ENCODE results near the gene ALS2CL.
A peak's percentile ranks its signal among the peaks of the same experiment; 100 is the strongest.

The ALS2CL gene

GRCh38 chr3:46717447-46718231 lies 24.2 kb upstream of the ALS2CL start, which contains the start of gene PRSS50:
PRSS50 (minus strand) TSS chr3:46717869; CDS start chr3:46717824, 45 bp downstream.
- Histone ChIP-seq H3K4me3 (ENCODE audit: low read length in 2 of 2) (no peak within 1 kb of the TSS), H3K4ac (ENCODE audit: low read length) (no peak within 1 kb of the TSS), H3K4me2 (ENCODE audit: insufficient read depth, low read length, poor library complexity, severe bottlenecking) (no peak within 1 kb of the TSS), H2BK15ac (ENCODE audit: low read length) (no peak within 1 kb of the TSS), H3K4me1 (ENCODE audit: control insufficient read depth in 2 of 2, insufficient read depth in 1 of 2, low read depth in 1 of 2, low read length in 2 of 2) (no peaks in the 10 kb centered on the region), H4K91ac (ENCODE audit: low read depth, low read length, poor library complexity) (no peak within 1 kb of the TSS), H3K27me3 (ENCODE audit: control insufficient read depth in 3 of 3, insufficient read depth in 3 of 3, low read depth in 1 of 3, low read length in 3 of 3) (no peaks in the 10 kb centered on the region), H3K27ac (replicated peaks; ENCODE audit: low read length) (no peak within 1 kb of the TSS), H3K18ac (ENCODE audit: low read length) (peak within 1 kb of the TSS; percentile 58), H4K8ac (ENCODE audit: low read depth, low read length) (no peak within 1 kb of the TSS), H3K9ac (ENCODE audit: low read depth, low read length, poor library complexity) (peak within 1 kb of the TSS; percentile 31), H2AK5ac (ENCODE audit: low read depth, low read length) (peak within 1 kb of the TSS; percentile 30), H2BK12ac (ENCODE audit: low read length) (no peak within 1 kb of the TSS), H2BK5ac (ENCODE audit: low read length) (peak within 1 kb of the TSS; percentile 46), H3K9me3 (replicated peaks in 1 of 2; ENCODE audit: control insufficient read depth in 2 of 2, insufficient read depth in 1 of 2, low read depth in 1 of 2, low read length in 2 of 2) (no peaks in the 10 kb centered on the region), H2BK120ac (ENCODE audit: low read depth, low read length) (no peak within 1 kb of the TSS), H3K23ac (ENCODE audit: low read depth, low read length, poor library complexity) (no peak within 1 kb of the TSS), H3K36me3 (replicated peaks in 1 of 2; ENCODE audit: control insufficient read depth in 2 of 2, insufficient read depth in 2 of 2, low read length in 2 of 2) (no peaks in the 10 kb centered on the region), H3K14ac (ENCODE audit: low read length) (no peak within 1 kb of the TSS), H3K79me1 (ENCODE audit: low read depth, low read length) (no peaks in the 10 kb centered on the region), H2AFZ (ENCODE audit: low read length) (no peak within 1 kb of the TSS)
- no CpG with 5 or more reads among the region's 61 CpGs for WGBS, 2 donors (ENCODE audit: extremely low coverage in 2 of 2, insufficient read length in 2 of 2, insufficient replicate concordance in 1 of 2)
- DNase-seq (ENCODE audit: low spot score) = no peak

DNA sequence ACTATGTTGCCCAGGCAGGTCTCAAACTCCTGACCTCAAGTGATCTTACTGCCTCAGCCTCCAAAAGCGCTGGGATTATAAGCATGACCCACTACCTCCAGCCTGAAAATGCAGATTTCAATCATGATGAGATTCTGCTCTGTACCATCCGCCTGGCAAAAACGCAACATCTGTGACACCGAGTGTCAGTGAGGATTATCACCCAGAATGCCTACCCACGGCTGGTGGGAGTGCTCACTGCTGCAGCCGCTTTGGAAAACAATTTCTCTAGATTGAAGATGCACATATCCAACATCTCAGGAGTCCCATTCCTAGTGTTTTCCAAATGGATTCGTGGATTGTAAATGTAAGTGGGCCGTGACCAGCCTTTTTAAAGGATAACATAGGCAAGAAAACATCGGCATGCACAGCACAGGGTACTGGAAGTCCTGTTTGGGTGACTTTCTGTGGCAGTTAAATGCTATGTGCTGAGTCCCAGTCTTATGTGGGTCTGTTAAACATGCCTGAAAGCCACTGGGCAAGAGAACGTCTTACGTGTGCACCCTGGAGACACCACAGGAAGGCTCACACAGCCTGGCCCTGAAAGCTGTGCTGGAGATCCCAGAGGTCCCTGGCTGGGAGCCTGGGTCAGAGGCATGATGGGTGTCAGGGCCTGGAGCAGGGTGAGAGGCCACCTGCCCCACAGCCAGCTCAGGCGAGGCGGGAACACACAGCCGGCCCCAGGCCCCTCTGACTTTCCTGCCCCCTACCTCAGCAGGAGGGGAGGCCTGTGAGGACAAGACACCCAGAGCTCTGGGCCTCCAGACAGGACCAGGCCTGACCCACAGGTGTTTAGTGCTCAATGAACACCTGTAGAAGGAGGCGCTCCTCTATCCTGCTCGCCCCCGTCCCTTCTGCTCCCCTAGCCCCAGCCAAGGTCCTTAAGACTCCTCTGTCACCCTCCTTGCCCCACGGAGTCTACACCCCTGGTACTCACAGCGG lies 23.3 kb upstream of the ALS2CL start:
- Histone ChIP-seq H2AK5ac (ENCODE audit: low read depth, low read length) (peak overlapping the region; percentile 30), H2BK120ac (ENCODE audit: low read depth, low read length) (no peak overlapping the region), H4K91ac (ENCODE audit: low read depth, low read length, poor library complexity) (no peak overlapping the region), H2BK15ac (ENCODE audit: low read length) (no peak overlapping the region), H2AFZ (ENCODE audit: low read length) (no peak overlapping the region), H3K9ac (ENCODE audit: low read depth, low read length, poor library complexity) (peak overlapping the region; percentile 80), H3K36me3 (replicated peaks in 1 of 2; ENCODE audit: control insufficient read depth in 2 of 2, insufficient read depth in 2 of 2, low read length in 2 of 2) (no peaks in the 10 kb centered on the region), H4K8ac (ENCODE audit: low read depth, low read length) (no peak overlapping the region), H3K4me3 (ENCODE audit: low read length in 2 of 2) (no peak overlapping the region), H3K18ac (ENCODE audit: low read length) (no peak overlapping the region), H2BK12ac (ENCODE audit: low read length) (no peak overlapping the region), H3K14ac (ENCODE audit: low read length) (no peak overlapping the region), H3K27ac (replicated peaks; ENCODE audit: low read length) (no peak overlapping the region), H3K23ac (ENCODE audit: low read depth, low read length, poor library complexity) (no peak overlapping the region), H3K79me1 (ENCODE audit: low read depth, low read length) (no peaks in the 10 kb centered on the region), H3K4me2 (ENCODE audit: insufficient read depth, low read length, poor library complexity, severe bottlenecking) (no peak overlapping the region), H3K4ac (ENCODE audit: low read length) (no peak overlapping the region), H3K4me1 (ENCODE audit: control insufficient read depth in 2 of 2, insufficient read depth in 1 of 2, low read depth in 1 of 2, low read length in 2 of 2) (no peaks in the 10 kb centered on the region), H3K9me3 (replicated peaks in 1 of 2; ENCODE audit: control insufficient read depth in 2 of 2, insufficient read depth in 1 of 2, low read depth in 1 of 2, low read length in 2 of 2) (no peaks in the 10 kb centered on the region), H2BK5ac (ENCODE audit: low read length) (peak overlapping the region; percentile 46), H3K27me3 (ENCODE audit: control insufficient read depth in 3 of 3, insufficient read depth in 3 of 3, low read depth in 1 of 3, low read length in 3 of 3) (no peaks in the 10 kb centered on the region)
- DNase-seq (ENCODE audit: low spot score) = no peak
- WGBS, 2 donors (ENCODE audit: extremely low coverage in 2 of 2, insufficient read length in 2 of 2, insufficient replicate concordance in 1 of 2) = no CpG with 5 or more reads among the region's 19 CpGs

- peak overlapping the region; percentile 76 for H3K14ac ChIP-seq (ENCODE audit: low read length)
- H3K4ac ChIP-seq (ENCODE audit: low read length) = no peak overlapping the region
- no CpG with 5 or more reads among the region's 11 CpGs for WGBS, 2 donors (ENCODE audit: extremely low coverage in 2 of 2, insufficient read length in 2 of 2, insufficient replicate concordance in 1 of 2)
- H2BK15ac ChIP-seq (ENCODE audit: low read length) = peak overlapping the region; percentile 22
- no peak overlapping the region for H3K27ac ChIP-seq (replicated peaks; ENCODE audit: low read length)
- no peak overlapping the region for H3K4me3 ChIP-seq (ENCODE audit: low read length in 2 of 2)
- no peak overlapping the region for H4K91ac ChIP-seq (ENCODE audit: low read depth, low read length, poor library complexity)
- no peak overlapping the region for H2BK120ac ChIP-seq (ENCODE audit: low read depth, low read length)
- no peak overlapping the region for H2BK12ac ChIP-seq (ENCODE audit: low read length)
- no peak for DNase-seq (ENCODE audit: low spot score)
- H2AK5ac ChIP-seq (ENCODE audit: low read depth, low read length) = no peak overlapping the region
- H3K4me2 ChIP-seq (ENCODE audit: insufficient read depth, low read length, poor library complexity, severe bottlenecking) = no peak overlapping the region
- H3K4me1 ChIP-seq (ENCODE audit: control insufficient read depth in 2 of 2, insufficient read depth in 1 of 2, low read depth in 1 of 2, low read length in 2 of 2) = no peaks in the 10 kb centered on the region
- no peaks in the 10 kb centered on the region for H3K9me3 ChIP-seq (replicated peaks in 1 of 2; ENCODE audit: control insufficient read depth in 2 of 2, insufficient read depth in 1 of 2, low read depth in 1 of 2, low read length in 2 of 2)
- H4K8ac ChIP-seq (ENCODE audit: low read depth, low read length) = peak overlapping the region; percentile 68
- H3K18ac ChIP-seq (ENCODE audit: low read length) = no peak overlapping the region
- H3K9ac ChIP-seq (ENCODE audit: low read depth, low read length, poor library complexity) = peak overlapping the region; percentile 32
- H2BK5ac ChIP-seq (ENCODE audit: low read length) = no peak overlapping the region
- H3K36me3 ChIP-seq (replicated peaks in 1 of 2; ENCODE audit: control insufficient read depth in 2 of 2, insufficient read depth in 2 of 2, low read length in 2 of 2) = no peaks in the 10 kb centered on the region
- no peaks in the 10 kb centered on the region for H3K79me1 ChIP-seq (ENCODE audit: low read depth, low read length)
- no peaks in the 10 kb centered on the region for H3K27me3 ChIP-seq (ENCODE audit: control insufficient read depth in 3 of 3, insufficient read depth in 3 of 3, low read depth in 1 of 3, low read length in 3 of 3)
- no peak overlapping the region for H2AFZ ChIP-seq (ENCODE audit: low read length)
- H3K23ac ChIP-seq (ENCODE audit: low read depth, low read length, poor library complexity) = peak overlapping the region; percentile 52
Observed at GRCh38 chr3:46715507-46716175, 22.2 kb upstream of the ALS2CL start.
